BLaER1 (cell line): ENCODE results near the gene CC2D2A.
A peak's percentile ranks its signal among the peaks of the same experiment; 100 is the strongest.
"Not testable (repeated sequence)": the region's sequence is repeated elsewhere in the genome, so short reads cannot be mapped to it uniquely, and the experiment has no call there.

ENCODE experiments used
- H3K27ac ChIP-seq: shearing (Covaris generic); formaldehyde crosslinking; 2 replicates; pipeline ENCODE4 v1.8.1; 2022
- H3K27me3 ChIP-seq: shearing (Covaris generic); formaldehyde crosslinking; 2 replicates; pipeline ENCODE4 v1.8.1; 2022
- H3K36me3 ChIP-seq: shearing (Covaris generic); formaldehyde crosslinking; 2 replicates; pipeline ENCODE4 v1.8.1; 2022
- H3K4me1 ChIP-seq: shearing (Covaris generic); formaldehyde crosslinking; 2 replicates; pipeline ENCODE4 v1.8.1; 2022
- H3K4me2 ChIP-seq: shearing (Covaris generic); formaldehyde crosslinking; 2 replicates; pipeline ENCODE4 v1.8.1; 2022
- H3K4me3 ChIP-seq: shearing (Covaris generic); formaldehyde crosslinking; 2 replicates; pipeline ENCODE4 v1.8.1; 2022
- H3K9ac ChIP-seq: shearing (Covaris generic); formaldehyde crosslinking; 2 replicates; pipeline ENCODE4 v1.8.1; 2022
- H3K9me3 ChIP-seq: shearing (Covaris generic); formaldehyde crosslinking; 2 replicates; pipeline ENCODE4 v1.8.1; 2022
- H4K20me1 ChIP-seq: shearing (Covaris generic); formaldehyde crosslinking; 2 replicates; pipeline ENCODE4 v1.8.1; 2022
- Cebpa-rat ChIP-seq: shearing (Covaris generic); IDR thresholded peaks from 2 replicates; pipeline ENCODE4 v1.8.1; 2022

The CC2D2A gene

GRCh38 chr4:15600176-15600575 lies 130.5 kb downstream of the CC2D2A start:
- H3K27ac ChIP-seq: no peak overlapping the region
- H3K4me2 ChIP-seq: no peak overlapping the region
- H3K4me1 ChIP-seq: no peaks in the 10 kb centered on the region
- H3K4me3 ChIP-seq: no peak overlapping the region
- H4K20me1 ChIP-seq: no peaks in the 10 kb centered on the region
- TF ChIP-seq Cebpa-rat: no peak
- no peaks in the 10 kb centered on the region for H3K27me3 ChIP-seq
- peaks cover 26% of the 10 kb centered on the region for H3K9me3 ChIP-seq
- H3K36me3 ChIP-seq: peaks cover 45% of the 10 kb centered on the region
- H3K9ac ChIP-seq: no peak overlapping the region

- Histone ChIP-seq H3K9ac (no peak overlapping the region), H3K4me3 (no peak overlapping the region), H3K4me1 (no peaks in the 10 kb centered on the region), H4K20me1 (no peaks in the 10 kb centered on the region), H3K27ac (no peak overlapping the region), H3K27me3 (no peaks in the 10 kb centered on the region), H3K4me2 (no peak overlapping the region), H3K9me3 (peaks cover 26% of the 10 kb centered on the region), H3K36me3 (peaks cover 57% of the 10 kb centered on the region)
- no peak for TF ChIP-seq Cebpa-rat
Measured at GRCh38 chr4:15601862-15602261, 132.2 kb downstream of the CC2D2A start.

DNA sequence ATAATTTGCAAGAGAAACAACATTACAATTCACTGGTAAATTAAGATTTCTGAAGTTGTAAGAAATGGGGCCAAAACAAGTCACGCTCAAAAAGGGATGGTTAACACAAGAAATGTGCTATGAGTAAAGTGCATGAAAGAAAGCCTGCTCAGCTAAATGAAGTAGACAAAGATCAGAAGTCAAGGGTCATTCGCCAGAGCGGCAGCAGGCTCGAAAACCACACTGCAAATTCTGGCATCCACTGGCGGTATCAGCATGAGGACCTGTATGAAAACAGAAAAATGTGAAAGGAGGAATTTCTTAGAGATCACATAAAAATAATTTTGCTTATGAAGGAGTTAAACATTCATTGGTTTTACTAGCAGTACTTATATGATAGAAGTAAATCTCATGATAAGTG lies 135.9 kb downstream of the CC2D2A start:
- Histone ChIP-seq H3K4me3 (no peak overlapping the region), H3K36me3 (peaks cover 55% of the 10 kb centered on the region), H3K4me2 (no peak overlapping the region), H3K9me3 (peaks cover 26% of the 10 kb centered on the region), H3K9ac (no peak overlapping the region), H3K27ac (no peak overlapping the region), H4K20me1 (no peaks in the 10 kb centered on the region), H3K27me3 (no peaks in the 10 kb centered on the region), H3K4me1 (no peaks in the 10 kb centered on the region)
- TF ChIP-seq Cebpa-rat: no peak

DNA sequence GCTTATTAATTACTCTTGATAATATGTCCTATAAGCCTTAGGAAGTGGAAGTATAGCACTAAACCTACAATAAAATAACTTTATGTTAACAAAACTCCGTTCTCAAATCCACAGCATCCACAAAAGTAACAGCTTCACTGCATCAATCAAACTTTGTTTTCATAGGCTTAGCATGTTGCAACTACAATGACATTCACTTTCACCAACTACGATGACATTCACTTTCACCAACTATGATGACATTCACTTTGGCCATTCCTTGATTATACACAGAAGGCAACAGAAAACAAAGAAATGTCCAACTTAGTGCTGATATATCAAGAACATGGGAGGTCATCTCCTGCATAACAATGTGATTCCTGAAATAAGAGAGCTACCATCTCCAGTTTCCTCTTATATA lies 141.2 kb downstream of the CC2D2A start:
- Histone ChIP-seq H3K4me1 (peaks cover 11% of the 10 kb centered on the region; the same call in 1 of the 2 replicates), H3K9me3 (peaks cover 19% of the 10 kb centered on the region), H3K4me2 (no peak overlapping the region), H4K20me1 (peaks cover 25% of the 10 kb centered on the region), H3K9ac (no peak overlapping the region), H3K27ac (no peak overlapping the region), H3K4me3 (no peak overlapping the region), H3K27me3 (no peaks in the 10 kb centered on the region), H3K36me3 (peaks cover 51% of the 10 kb centered on the region)
- TF ChIP-seq Cebpa-rat: no peak

GRCh38 chr4:15612136-15612535 lies 142.5 kb downstream of the CC2D2A start:
- Histone ChIP-seq H3K9me3 (peaks cover 31% of the 10 kb centered on the region), H4K20me1 (peaks cover 30% of the 10 kb centered on the region), H3K4me3 (no peak overlapping the region), H3K27me3 (no peaks in the 10 kb centered on the region), H3K9ac (no peak overlapping the region), H3K36me3 (peaks cover 56% of the 10 kb centered on the region), H3K27ac (no peak overlapping the region), H3K4me1 (peaks cover 11% of the 10 kb centered on the region; the same call in 1 of the 2 replicates), H3K4me2 (no peak overlapping the region)
- no peak for TF ChIP-seq Cebpa-rat

DNA sequence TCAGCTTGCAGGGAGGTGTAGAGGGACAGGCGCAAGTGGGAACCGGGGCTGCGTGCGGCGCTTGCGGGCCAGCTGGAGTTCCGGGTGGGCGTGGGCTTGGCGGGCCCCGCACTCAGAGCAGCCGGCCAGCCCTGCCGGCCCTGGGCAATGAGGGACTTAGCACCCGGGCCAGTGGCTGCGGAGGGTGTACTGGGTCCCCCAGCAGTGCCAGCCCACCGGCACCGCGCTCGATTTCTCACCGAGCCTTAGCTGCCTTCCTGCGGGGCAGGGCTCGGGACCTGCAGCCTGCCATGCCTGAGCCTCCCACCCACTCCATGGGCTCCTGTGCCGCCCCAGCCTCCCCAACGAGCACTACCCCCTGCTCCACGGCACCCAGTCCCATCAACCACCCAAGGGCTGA lies 145.2 kb downstream of the CC2D2A start:
- H3K9ac ChIP-seq, H3K4me3 ChIP-seq, H3K27ac ChIP-seq, H3K27me3 ChIP-seq, H3K4me2 ChIP-seq: not testable (repeated sequence)
- Histone ChIP-seq H3K36me3 (peaks cover 78% of the 10 kb centered on the region), H3K4me1 (peaks cover 11% of the 10 kb centered on the region; the same call in 1 of the 2 replicates), H3K9me3 (peaks cover 59% of the 10 kb centered on the region), H4K20me1 (peaks cover 45% of the 10 kb centered on the region)

DNA sequence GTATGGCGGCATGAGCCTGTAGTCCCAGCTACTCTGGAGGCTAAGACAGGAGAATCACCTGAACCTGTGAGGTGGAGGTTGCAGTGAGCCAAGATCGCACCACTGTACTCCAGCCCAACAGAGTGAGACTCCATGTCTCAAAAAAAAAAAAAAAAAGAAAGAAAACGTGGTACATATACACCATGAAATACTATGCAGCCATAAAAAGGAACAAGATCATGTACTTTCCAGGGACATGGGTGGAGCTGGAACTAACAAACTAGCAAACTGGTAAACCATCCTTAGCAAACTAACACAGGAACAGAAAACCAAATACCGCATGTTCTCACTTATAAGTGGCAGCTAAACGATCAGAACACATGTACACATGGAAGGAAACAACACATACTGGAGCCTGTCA lies 147.7 kb downstream of the CC2D2A start:
- H3K27ac ChIP-seq, H3K27me3 ChIP-seq, H3K4me2 ChIP-seq, H3K9ac ChIP-seq, H3K4me3 ChIP-seq: not testable (repeated sequence)
- peaks cover 41% of the 10 kb centered on the region for H4K20me1 ChIP-seq
- peaks cover 83% of the 10 kb centered on the region for H3K9me3 ChIP-seq
- H3K4me1 ChIP-seq: peaks cover 11% of the 10 kb centered on the region; the same call in 1 of the 2 replicates
- H3K36me3 ChIP-seq: peaks cover 93% of the 10 kb centered on the region

DNA sequence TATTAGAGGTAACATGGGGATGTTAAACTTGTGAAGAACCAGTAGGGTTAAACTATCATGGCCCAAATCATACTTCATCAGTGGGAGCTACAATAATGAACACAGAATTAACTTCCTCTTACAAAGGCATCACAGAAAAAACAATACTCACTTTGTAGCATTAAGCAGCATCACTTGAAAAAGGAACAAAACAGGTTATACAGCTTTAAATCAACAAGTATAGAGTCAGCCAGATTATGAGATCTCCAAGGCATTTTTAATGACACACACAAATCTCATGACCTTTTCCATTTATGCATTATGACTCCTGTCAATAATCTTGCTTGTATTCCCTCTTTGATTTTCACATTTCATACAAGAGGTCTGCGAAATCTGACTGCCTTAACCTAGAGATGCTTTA lies 167.1 kb downstream of the CC2D2A start:
- no peaks in the 10 kb centered on the region for H3K27me3 ChIP-seq
- H3K4me1 ChIP-seq: no peaks in the 10 kb centered on the region
- H3K9me3 ChIP-seq: peaks cover 15% of the 10 kb centered on the region
- H3K4me3 ChIP-seq: no peak overlapping the region
- no peak overlapping the region for H3K4me2 ChIP-seq
- peaks cover 11% of the 10 kb centered on the region for H4K20me1 ChIP-seq
- H3K36me3 ChIP-seq: peaks cover 79% of the 10 kb centered on the region
- TF ChIP-seq Cebpa-rat: no peak
- no peak overlapping the region for H3K27ac ChIP-seq
- no peak overlapping the region for H3K9ac ChIP-seq

DNA sequence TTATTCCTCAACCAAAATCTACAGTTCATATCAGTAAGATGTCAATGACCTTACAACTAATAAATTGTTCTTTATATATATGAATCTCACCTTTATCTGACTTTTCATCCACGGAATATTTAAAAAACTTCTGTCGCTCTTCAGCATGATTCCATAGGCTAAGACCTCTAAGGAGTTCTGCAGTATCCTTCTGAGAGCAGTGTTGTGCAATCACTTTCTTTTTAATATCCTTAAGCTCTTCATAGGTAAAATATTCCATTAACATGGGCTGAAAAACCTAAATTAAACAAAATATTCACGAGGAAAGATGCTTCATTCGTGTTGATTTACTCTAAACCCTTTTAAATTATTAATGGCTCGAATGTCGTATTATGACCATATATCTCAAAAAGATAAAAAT lies 168.7 kb downstream of the CC2D2A start:
- Histone ChIP-seq H3K9ac (no peak overlapping the region), H3K36me3 (peaks cover 75% of the 10 kb centered on the region), H3K9me3 (peaks cover 8% of the 10 kb centered on the region), H3K27ac (no peak overlapping the region), H3K4me2 (no peak overlapping the region), H4K20me1 (peaks cover 27% of the 10 kb centered on the region), H3K27me3 (no peaks in the 10 kb centered on the region), H3K4me1 (no peaks in the 10 kb centered on the region), H3K4me3 (no peak overlapping the region)
- TF ChIP-seq Cebpa-rat: peak; percentile 16; the same call in 1 of the 2 replicates

DNA sequence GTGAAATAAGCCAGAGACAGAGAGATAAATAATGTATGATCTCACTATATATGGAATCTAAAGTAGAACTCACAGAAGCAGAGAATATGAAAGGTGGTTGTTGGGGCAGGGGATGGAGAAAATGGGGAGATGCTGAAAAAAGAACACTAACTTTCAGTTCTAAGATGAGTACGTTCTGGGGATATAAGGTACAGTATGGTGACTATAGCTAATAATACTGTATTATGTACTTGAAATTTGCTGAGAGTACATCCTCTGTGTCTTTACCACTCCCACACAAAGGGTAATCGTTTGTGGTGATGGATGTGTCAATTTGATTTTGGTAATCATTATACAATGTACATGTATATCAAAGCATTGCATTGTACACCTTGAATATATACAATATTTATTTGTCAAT lies 178.9 kb downstream of the CC2D2A start:
- no peak overlapping the region for H3K9ac ChIP-seq
- H3K4me2 ChIP-seq: no peak overlapping the region
- H3K36me3 ChIP-seq: peaks cover 18% of the 10 kb centered on the region; the same call in 1 of the 2 replicates
- no peak overlapping the region for H3K4me3 ChIP-seq
- no peak for TF ChIP-seq Cebpa-rat
- no peaks in the 10 kb centered on the region; the same call in 1 of the 2 replicates for H3K9me3 ChIP-seq
- no peak overlapping the region for H3K27ac ChIP-seq
- peaks cover 97% of the 10 kb centered on the region for H4K20me1 ChIP-seq
- H3K27me3 ChIP-seq: no peaks in the 10 kb centered on the region
- peaks cover 37% of the 10 kb centered on the region for H3K4me1 ChIP-seq
